GM11168 (cell line): ENCODE measurements around the gene SREK1IP1.

ENCODE experiments used
- in situ Hi-C: fragments of 300-500 bp; cut with MboI; formaldehyde crosslinking; loops from one replicate; pipeline ENCODE4 v1.12.0; 2022; ENCODE audit warnings: low sequenced_read_pairs; ENCODE audit not compliant: unreplicated experiment

Gene SREK1IP1

GRCh38 chr5:64690104-64690416 lies 78.4 kb downstream of the SREK1IP1 start:
- in situ Hi-C loops = no loop called here

DNA sequence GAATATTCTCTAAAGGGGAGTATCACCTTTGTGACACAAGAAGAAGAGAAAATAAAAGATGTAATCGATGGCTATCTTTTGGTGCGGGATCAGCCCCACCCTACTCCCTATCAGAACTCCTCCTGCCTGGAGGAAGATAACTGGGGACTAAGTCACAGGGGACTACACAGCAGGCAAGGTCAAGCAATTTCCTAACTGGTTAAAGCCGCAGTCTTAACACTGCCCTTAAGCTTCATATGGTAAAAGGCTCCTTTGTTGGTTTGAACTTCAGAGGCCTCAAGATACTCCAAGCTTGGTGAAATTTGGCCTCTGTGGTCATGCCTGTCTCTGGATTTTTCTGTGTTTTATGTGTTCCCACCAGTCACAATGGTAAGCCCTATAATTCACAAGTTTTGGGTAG lies 79.5 kb downstream of the SREK1IP1 start:
- in situ Hi-C loops = no loop called here

DNA sequence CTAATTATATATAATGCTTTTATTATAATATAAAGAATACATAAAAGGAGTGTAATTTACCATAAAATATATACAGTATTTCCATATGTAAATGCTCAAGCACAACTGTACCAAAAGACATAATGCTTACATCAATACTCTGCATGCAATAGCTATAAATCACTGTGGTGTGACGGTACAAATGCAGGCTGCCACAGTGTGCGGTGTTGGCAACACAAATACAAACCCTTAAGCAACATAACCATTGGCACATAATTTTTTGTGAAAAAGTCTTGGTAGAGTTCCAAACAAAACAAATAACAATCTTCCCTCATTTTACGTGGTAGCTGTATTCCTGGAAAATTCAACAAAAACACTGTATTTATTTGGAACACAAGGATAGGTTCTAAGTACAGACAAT lies 80.1 kb downstream of the SREK1IP1 start:
- in situ Hi-C loops = no loop called here

DNA sequence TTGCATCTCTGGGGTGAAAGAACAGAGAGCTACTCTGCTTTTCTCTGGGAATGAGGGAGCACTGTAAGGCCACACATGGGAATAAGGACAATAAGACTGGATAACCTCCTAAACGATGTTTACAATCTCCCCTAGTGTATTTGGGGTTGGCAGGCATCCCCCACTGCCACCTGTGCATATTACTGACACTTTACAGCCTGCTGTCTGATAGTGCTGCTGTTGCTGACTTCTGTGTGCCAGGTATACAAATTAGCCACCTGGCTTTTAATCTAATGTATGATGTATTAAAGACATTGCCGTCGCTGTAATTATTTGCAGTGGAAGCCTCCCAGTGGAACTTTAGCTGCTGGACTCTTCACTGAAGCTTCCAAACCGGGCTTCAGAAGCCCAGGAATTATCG lies 82.6 kb downstream of the SREK1IP1 start:
- in situ Hi-C loops = no loop called here

GRCh38 chr5:64682608-64683007 lies 85.9 kb downstream of the SREK1IP1 start:
- in situ Hi-C loops = no loop called here

GRCh38 chr5:64680289-64680688 lies 88.2 kb downstream of the SREK1IP1 start:
- in situ Hi-C loops = no loop called here

- in situ Hi-C loops = no loop called here
These were observed 90.1 kb downstream of the SREK1IP1 start for GRCh38 chr5:64678374-64678773.

DNA sequence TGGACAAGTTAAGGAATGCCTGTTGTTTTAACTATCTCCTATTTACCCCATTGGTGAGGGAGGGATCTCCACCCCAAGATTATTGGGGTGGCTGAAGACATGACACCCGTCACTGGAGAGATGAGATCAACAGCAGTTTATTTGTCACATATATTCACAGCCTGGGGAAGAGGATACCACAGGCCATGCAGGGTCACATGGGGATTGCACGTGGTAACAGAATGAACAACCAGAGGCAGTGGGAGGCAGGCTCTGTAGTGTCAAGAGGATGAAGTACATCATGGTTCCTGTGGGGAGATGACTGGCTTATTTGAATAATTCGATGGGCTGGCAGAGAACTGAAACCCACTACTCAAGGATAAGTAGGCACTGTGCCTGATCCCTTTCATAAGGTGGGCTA lies 96.8 kb downstream of the SREK1IP1 start:
- in situ Hi-C loops = no loop called here

GRCh38 chr5:64670277-64670676 lies 98.2 kb downstream of the SREK1IP1 start:
- in situ Hi-C loops = no loop called here
